GM18508 (cell line): Measurements from ENCODE around the gene ZNF831.

Experiments
- ATAC-seq: cut with Tn5 transposase; IDR thresholded peaks from one replicate; pipeline ENCODE4 v1.9.1; 2021; ENCODE audit warnings: moderate number of reproducible peaks; ENCODE audit not compliant: insufficient read depth, unreplicated experiment

ZNF831 gene

GRCh38 chr20:59235226-59235625, 71.6 kb downstream of the ZNF831 start:
- ATAC-seq = no peak

GRCh38 chr20:59240006-59240405, 76.4 kb downstream of the ZNF831 start:
- no peak for ATAC-seq

- no peak for ATAC-seq
Measured at GRCh38 chr20:59242714-59243626, 79.3 kb downstream of the ZNF831 start.

GRCh38 chr20:59246691-59247400, 83.2 kb downstream of the ZNF831 start:
- no peak for ATAC-seq

- ATAC-seq = no peak
Measured at GRCh38 chr20:59247731-59248684, 84.4 kb downstream of the ZNF831 start.

- ATAC-seq = no peak
Measured at GRCh38 chr20:59250293-59250692, 86.7 kb downstream of the ZNF831 start.

- no peak for ATAC-seq
Measured at GRCh38 chr20:59253325-59253724, 89.7 kb downstream of the ZNF831 start.

GRCh38 chr20:59253779-59254319, 90.2 kb downstream of the ZNF831 start:
- ATAC-seq = no peak

- no peak for ATAC-seq
Measured at GRCh38 chr20:59255256-59255655, 91.6 kb downstream of the ZNF831 start.

GRCh38 chr20:59258221-59258621, 94.6 kb downstream of the ZNF831 start:
- ATAC-seq = no peak

GRCh38 chr20:59259946-59260345, 96.3 kb downstream of the ZNF831 start:
- ATAC-seq = no peak

GRCh38 chr20:59265298-59265697, 101.7 kb downstream of the ZNF831 start:
- no peak for ATAC-seq

GRCh38 chr20:59268870-59269269, 105.2 kb downstream of the ZNF831 start:
- no peak for ATAC-seq

- no peak for ATAC-seq
Measured at GRCh38 chr20:59269411-59270025, 105.9 kb downstream of the ZNF831 start.

GRCh38 chr20:59270380-59270779, 106.8 kb downstream of the ZNF831 start:
- ATAC-seq = no peak

GRCh38 chr20:59273739-59274357, 110.2 kb downstream of the ZNF831 start:
- no peak for ATAC-seq

- ATAC-seq = no peak
Measured at GRCh38 chr20:59276938-59277337, 113.3 kb downstream of the ZNF831 start.

- no peak for ATAC-seq
Measured at GRCh38 chr20:59284470-59284869, 120.8 kb downstream of the ZNF831 start.

- no peak for ATAC-seq
Measured at GRCh38 chr20:59289994-59290393, 126.4 kb downstream of the ZNF831 start.
